ENCODE data around the gene PPP1R16B. TPM values are rescaled to one million over a fixed set of nuclear protein-coding genes. Genes with fewer than 3 reads are reported as not detected.

The PPP1R16B gene
- total and polyA plus RNA-seq, 9 donors = 0.92 to 56.4 (median 2.9) TPM

GRCh38 chr20:38809942-38810341 is 4.4 kb downstream of the PPP1R16B start:
- DNase-seq = no peak
- Histone ChIP-seq H3K9me3 (no peaks in the 10 kb centered on the region), H3K4me1 (ENCODE audit: insufficient read depth) (peaks cover 4% of the 10 kb centered on the region), H3K36me3 (no peaks in the 10 kb centered on the region), H3K4me3 (no peak overlapping the region), H3K27me3 (no peaks in the 10 kb centered on the region), H3K27ac (no peak overlapping the region)
- intact Hi-C loops (cut with DNase I) = no loop called here
- WGBS, 3 donors = 55 to 63% (median 55%) methylated on average over 6 of the region's 6 CpGs
- TF ChIP-seq POLR2A (IDR thresholded peaks at IDR 0.05) (no peak), EP300 (IDR thresholded peaks at IDR 0.05) (no peak), CTCF (IDR thresholded peaks at IDR 0.05) (no peak)

GRCh38 chr20:38810926-38811630 is 5.6 kb downstream of the PPP1R16B start:
- Histone ChIP-seq H3K36me3 (no peaks in the 10 kb centered on the region), H3K27me3 (no peaks in the 10 kb centered on the region), H3K4me3 (no peak overlapping the region), H3K27ac (no peak overlapping the region), H3K4me1 (ENCODE audit: insufficient read depth) (no peaks in the 10 kb centered on the region), H3K9me3 (no peaks in the 10 kb centered on the region)
- intact Hi-C loops (cut with DNase I) = no loop called here
- no peak for TF ChIP-seq EP300 (IDR thresholded peaks at IDR 0.05)
- no peak for TF ChIP-seq CTCF (IDR thresholded peaks at IDR 0.05)
- no peak for TF ChIP-seq POLR2A (IDR thresholded peaks at IDR 0.05)
- no peak for DNase-seq
- 72 to 79% (median 75%) methylated on average over 4 of the region's 4 CpGs for WGBS, 3 donors

- H3K27ac ChIP-seq = no peak overlapping the region
- TF ChIP-seq POLR2A (IDR thresholded peaks at IDR 0.05) = no peak
- no peak for TF ChIP-seq EP300 (IDR thresholded peaks at IDR 0.05)
- no peak for TF ChIP-seq CTCF (IDR thresholded peaks at IDR 0.05)
- no peak overlapping the region for H3K4me3 ChIP-seq
- no peaks in the 10 kb centered on the region for H3K27me3 ChIP-seq
- no peaks in the 10 kb centered on the region for H3K36me3 ChIP-seq
- no peaks in the 10 kb centered on the region for H3K4me1 ChIP-seq (ENCODE audit: insufficient read depth)
- intact Hi-C loops (cut with DNase I) = no loop called here
- 73 to 80% (median 78%) methylated on average over 4 of the region's 4 CpGs for WGBS, 3 donors
- no peak for DNase-seq
- H3K9me3 ChIP-seq = no peaks in the 10 kb centered on the region
Observed at GRCh38 chr20:38811769-38812168, 6.3 kb downstream of the PPP1R16B start.

GRCh38 chr20:38812182-38812581 is 6.7 kb downstream of the PPP1R16B start:
- no peaks in the 10 kb centered on the region for H3K36me3 ChIP-seq
- no peaks in the 10 kb centered on the region for H3K9me3 ChIP-seq
- H3K27me3 ChIP-seq = no peaks in the 10 kb centered on the region
- DNase-seq = no peak
- no peak overlapping the region for H3K4me3 ChIP-seq
- intact Hi-C loops (cut with DNase I) = no loop called here
- WGBS, 3 donors = 44 to 51% (median 44%) methylated on average over 5 of the region's 5 CpGs
- no peaks in the 10 kb centered on the region for H3K4me1 ChIP-seq (ENCODE audit: insufficient read depth)
- H3K27ac ChIP-seq = no peak overlapping the region
- TF ChIP-seq POLR2A (IDR thresholded peaks at IDR 0.05) = no peak
- no peak for TF ChIP-seq CTCF (IDR thresholded peaks at IDR 0.05)
- TF ChIP-seq EP300 (IDR thresholded peaks at IDR 0.05) = no peak

All from ovary (tissue), 9 donors.